B cell (primary cell): ENCODE data around the gene LNX1.

Experiments
- CTCF ChIP-seq: fragments of 200-600 bp; IDR thresholded peaks from one replicate; pipeline ENCODE4 v1.8.0; 2022; ENCODE audit warnings: antibody characterized with exemption, mild to moderate bottlenecking
- EZH2 ChIP-seq: IDR thresholded peaks from 2 replicates; pipeline ENCODE4 v1.6.1; 2012; ENCODE audit warnings: borderline replicate concordance, low read depth, mild to moderate bottlenecking, moderate library complexity, low read length; ENCODE audit not compliant: insufficient read depth, poor library complexity, severe bottlenecking

GRCh38 chr4:53441564-53441963 is 149.7 kb downstream of the LNX1 start:
- TF ChIP-seq CTCF = no peak
- no peak for TF ChIP-seq EZH2
